GM23248 (cell line): ENCODE measurements around the gene USF3.

Source experiments
- EZH2 ChIP-seq: fragments of 200-600 bp; sonication (generic); IDR thresholded peaks from 2 replicates; pipeline ENCODE4 v1.6.1; 2018; ENCODE audit warnings: antibody characterized with exemption, mild to moderate bottlenecking; ENCODE audit not compliant: insufficient read depth, poor library complexity, severe bottlenecking
- EZH2phosphoT487 ChIP-seq: fragments of 200-600 bp; sonication (generic); IDR thresholded peaks from 2 replicates; pipeline ENCODE4 v1.6.1; 2018; ENCODE audit warnings: antibody characterized with exemption, moderate library complexity, mild to moderate bottlenecking, low read depth; ENCODE audit not compliant: insufficient read depth

DNA sequence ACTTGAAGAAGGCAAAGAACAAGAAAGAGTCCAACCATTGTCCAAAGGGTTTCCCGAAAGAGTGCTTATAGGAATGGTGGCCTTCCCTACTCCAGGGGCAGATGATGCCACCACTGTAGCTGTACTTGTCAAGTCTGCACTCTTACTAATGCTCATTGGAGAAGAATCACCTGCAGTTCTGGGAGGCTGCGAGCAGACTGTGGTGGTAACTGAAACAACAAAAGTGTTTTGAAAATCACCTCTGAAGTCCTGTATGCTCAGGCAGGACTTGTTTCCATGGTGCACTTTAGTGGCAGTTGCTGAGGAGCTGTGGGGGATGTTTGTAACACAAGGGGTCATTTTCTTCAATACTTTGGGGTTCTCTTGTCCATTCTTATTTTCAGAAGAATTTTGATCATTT, 36.0 kb downstream of the USF3 start:
- TF ChIP-seq EZH2 (no peak), EZH2phosphoT487 (no peak)
